Calu3 (cell line): ENCODE data around the gene CTTNBP2. TPM values are rescaled to one million over a fixed set of nuclear protein-coding genes. Genes with fewer than 3 reads are reported as not detected.

Experiments
- BruUV-seq: library from RNA; stranded (reverse); fragments of 400-500 nt; replicated peaks from 2 replicates; lab custom pipeline; 2021; lab: Mats Ljungman, UMichigan
- CTCF ChIA-PET: fragments of 300-600 bp; sonication (Branson Sonifier 250); formaldehyde crosslinking; loops from one replicate; lab custom pipeline; 2022; ENCODE audit warnings: antibody characterized with exemption; lab: Charles Lee
- DNase-seq: peaks from one replicate; pipeline ENCODE4 v3.0.0; 2022
- H3K27ac Mint-ChIP-seq: one replicate; pipeline ENCODE4 v1.8.0; 2022; ENCODE audit warnings: mixed read lengths; ENCODE audit not compliant: unreplicated experiment
- H3K27me3 Mint-ChIP-seq: one replicate; pipeline ENCODE4 v1.8.0; 2022; ENCODE audit warnings: mixed read lengths; ENCODE audit not compliant: unreplicated experiment
- H3K36me3 Mint-ChIP-seq: one replicate; pipeline ENCODE4 v1.8.0; 2022; ENCODE audit warnings: mild to moderate bottlenecking, moderate library complexity, mixed read lengths; ENCODE audit not compliant: insufficient read depth, unreplicated experiment
- H3K4me1 Mint-ChIP-seq: one replicate; pipeline ENCODE4 v1.8.0; 2022; ENCODE audit warnings: mild to moderate bottlenecking, low read depth, mixed read lengths; ENCODE audit not compliant: unreplicated experiment
- H3K4me3 Mint-ChIP-seq: one replicate; pipeline ENCODE4 v1.8.0; 2022; ENCODE audit warnings: mild to moderate bottlenecking, low read depth, moderate library complexity, mixed read lengths; ENCODE audit not compliant: unreplicated experiment
- H3K9me3 Mint-ChIP-seq: one replicate; pipeline ENCODE4 v1.8.0; 2022; ENCODE audit warnings: low read depth, mixed read lengths; ENCODE audit not compliant: unreplicated experiment
- CTCF ChIP-seq: fragments of 200-600 bp; IDR thresholded peaks from one replicate; pipeline ENCODE4 v1.8.0; 2022; ENCODE audit warnings: antibody characterized with exemption; ENCODE audit not compliant: unreplicated experiment
- intact Hi-C: fragments of 100-400 bp; cut with micrococcal nuclease; formaldehyde crosslinking; loops from one replicate; pipeline ENCODE4 v1.10.0; 2022; ENCODE audit not compliant: unreplicated experiment
- total RNA-seq: library from RNA; stranded (reverse); gene quantifications from 2 replicates; pipeline ENCODE4 v1.2.3, GENCODE V29; 2022

CTTNBP2 gene
- total RNA-seq, 1 experiment from 2014 or later: 2.3 TPM

- Mint-ChIP-seq H3K27ac (no peak overlapping the region), H3K9me3 (no peaks in the 10 kb centered on the region), H3K4me1 (peaks cover 8% of the 10 kb centered on the region), H3K27me3 (no peaks in the 10 kb centered on the region), H3K4me3 (no peak overlapping the region), H3K36me3 (no peaks in the 10 kb centered on the region)
- TF ChIP-seq CTCF: no peak
- no peak for DNase-seq
- intact Hi-C loops: no loop called here
- BruUV-seq: no TSS peak
- CTCF ChIA-PET: interaction anchor here (0.7 kb wide), 1 partner anchor 812 kb away, joined by 3 read pairs; no protein-coding TSS in a partner anchor
Measured at GRCh38 chr7:117800406-117800805, 72.8 kb downstream of the CTTNBP2 start.

- no peak overlapping the region for H3K27ac Mint-ChIP-seq
- intact Hi-C loops: no loop called here
- H3K4me1 Mint-ChIP-seq: no peaks in the 10 kb centered on the region
- no peak overlapping the region for H3K4me3 Mint-ChIP-seq
- CTCF ChIA-PET: no interaction called here
- H3K36me3 Mint-ChIP-seq: no peaks in the 10 kb centered on the region
- no peak for DNase-seq
- H3K9me3 Mint-ChIP-seq: no peaks in the 10 kb centered on the region
- TF ChIP-seq CTCF: no peak
- no peaks in the 10 kb centered on the region for H3K27me3 Mint-ChIP-seq
- no TSS peak for BruUV-seq
Measured at GRCh38 chr7:117796889-117797288, 76.4 kb downstream of the CTTNBP2 start.

DNA sequence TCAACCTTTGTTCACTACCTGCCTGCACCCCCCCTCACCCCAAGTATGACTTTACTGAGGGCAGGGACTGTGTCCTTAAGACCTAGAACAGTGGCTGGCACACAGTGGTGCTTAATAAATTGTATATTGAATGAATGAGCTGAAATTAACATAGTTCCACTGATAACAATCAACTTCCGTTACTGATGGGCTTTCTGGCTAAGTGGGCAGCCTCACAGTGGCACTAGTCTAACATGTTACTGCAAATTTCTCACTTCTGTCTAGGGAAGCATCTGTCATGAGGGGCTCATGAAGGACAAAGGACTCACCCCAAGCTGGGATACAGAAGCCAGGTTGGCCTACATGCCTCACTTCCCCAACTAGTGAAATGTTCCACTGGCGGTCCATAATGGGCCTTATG lies 79.3 kb downstream of the CTTNBP2 start:
- no TSS peak for BruUV-seq
- no peak for DNase-seq
- intact Hi-C loops: no loop called here
- Mint-ChIP-seq H3K4me3 (no peak overlapping the region), H3K9me3 (no peaks in the 10 kb centered on the region), H3K27ac (no peak overlapping the region), H3K4me1 (no peaks in the 10 kb centered on the region), H3K27me3 (no peaks in the 10 kb centered on the region), H3K36me3 (no peaks in the 10 kb centered on the region)
- TF ChIP-seq CTCF: no peak
- CTCF ChIA-PET: interaction anchor here (0.6 to 1.0 kb wide), 2 partner anchors 14 to 119 kb away, joined by 3 read pairs; no protein-coding TSS in a partner anchor

DNA sequence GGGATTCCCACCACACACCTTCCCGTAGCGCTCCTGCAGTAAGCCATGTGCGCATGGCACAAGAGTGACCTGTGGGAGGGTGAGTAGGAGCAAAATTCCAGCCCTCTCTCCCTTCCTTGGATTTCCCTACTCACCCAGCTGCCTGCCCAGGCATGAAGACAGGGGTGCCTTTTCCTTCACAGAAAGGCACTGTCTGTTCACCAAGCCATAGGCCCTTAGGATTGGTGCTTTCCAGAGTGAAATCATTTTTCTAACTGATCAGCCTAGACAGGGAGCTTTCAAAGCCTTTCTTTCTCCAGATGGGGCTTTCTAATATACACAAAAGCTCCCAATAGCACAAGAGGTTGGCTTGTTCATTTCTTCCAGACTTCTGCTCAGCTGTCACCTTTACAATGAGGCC lies 79.7 kb downstream of the CTTNBP2 start:
- CTCF ChIA-PET: interaction anchor here (0.6 to 1.0 kb wide), 2 partner anchors 14 to 119 kb away, joined by 3 read pairs; no protein-coding TSS in a partner anchor

More for the DNA sequence above, 79.7 kb downstream of the CTTNBP2 start:
- BruUV-seq: no TSS peak
- no peak for DNase-seq
- TF ChIP-seq CTCF: no peak
- H3K36me3 Mint-ChIP-seq: no peaks in the 10 kb centered on the region
- H3K27ac Mint-ChIP-seq: no peak overlapping the region
- H3K4me1 Mint-ChIP-seq: no peaks in the 10 kb centered on the region
- no peaks in the 10 kb centered on the region for H3K27me3 Mint-ChIP-seq
- H3K9me3 Mint-ChIP-seq: no peaks in the 10 kb centered on the region
- H3K4me3 Mint-ChIP-seq: no peak overlapping the region
- intact Hi-C loops: no loop called here
